Lower leg skin (tissue), 4 donors: ENCODE measurements around the gene SECISBP2. TPM values are rescaled to one million over a fixed set of nuclear protein-coding genes. Genes with fewer than 3 reads are reported as not detected.

Experiments
- DNase-seq, 2 donors: peaks; one replicate each; pipeline ENCODE4 v3.0.0-alpha.2; 2019; ENCODE audit warnings: low spot score in 2 of 2
- H3K4me3 ChIP-seq: fragments of 200-600 bp; sonication (generic); 2 replicates; pipeline ENCODE4 v1.5.1; 2017; ENCODE audit warnings: mild to moderate bottlenecking, low read depth; ENCODE audit not compliant: poor library complexity, severe bottlenecking
- CTCF ChIP-seq, 3 donors: fragments of 450-650 bp; IDR thresholded peaks; one replicate each; pipeline ENCODE4 v1.5.1; 2016; ENCODE audit warnings: antibody characterized with exemption in 3 of 3, mild to moderate bottlenecking in 3 of 3, moderate library complexity in 2 of 3
- POLR2A ChIP-seq, 2 donors: fragments of 450-650 bp; IDR thresholded peaks; one replicate each; pipeline ENCODE4 v1.6.1; 2016 to 2017; ENCODE audit warnings: antibody characterized with exemption in 2 of 2, mild to moderate bottlenecking in 1 of 2, moderate library complexity in 1 of 2
- WGBS, 2 donors: methylation state at CpG; one replicate each; pipeline ENCODE4 v1.1.5; 2018; 5-methylcytosine and 5-hydroxymethylcytosine counted together
- intact Hi-C: fragments of 100-400 bp; cut with DNase I; formaldehyde crosslinking; loops from one replicate; pipeline ENCODE4 v1.15.0; 2023; ENCODE audit warnings: low total_unique reads
- total RNA-seq, 4 donors: library from RNA; depleted of rRNA; stranded (reverse); fragments of >200 nt; gene quantifications; one replicate each; pipeline ENCODE4 v1.1.0, GENCODE V29; 2016

Gene SECISBP2
- total RNA-seq, 4 donors from 2014 or later, result 38.3 to 67.3 (median 41.9) TPM

GRCh38 chr9:89352874-89353649 is 34.8 kb downstream of the SECISBP2 start:
- WGBS, 2 donors, result 81 to 82% methylated on average over 7 to 8 of the region's 8 CpGs
- peak in 1 of 2 donors; percentile 29 for DNase-seq
- TF ChIP-seq POLR2A (IDR thresholded peaks at IDR 0.05) (no peak), CTCF (IDR thresholded peaks at IDR 0.05) (no peak)
- no peak overlapping the region for H3K4me3 ChIP-seq
- intact Hi-C loops, result loop anchor here (10.0 kb wide), 1 partner anchor 62 kb away; no protein-coding TSS in a partner anchor

GRCh38 chr9:89353989-89354388 is 35.7 kb downstream of the SECISBP2 start:
- TF ChIP-seq CTCF (IDR thresholded peaks at IDR 0.05) (no peak), POLR2A (IDR thresholded peaks at IDR 0.05) (no peak)
- peak in 1 of 2 donors; percentile 43 for DNase-seq
- 64 to 70% methylated on average over 3 of the region's 3 CpGs for WGBS, 2 donors
- intact Hi-C loops, result loop anchor here (10.0 kb wide), 1 partner anchor 61 kb away; no protein-coding TSS in a partner anchor
- H3K4me3 ChIP-seq, result no peak overlapping the region

- no peak overlapping the region for H3K4me3 ChIP-seq
- peak in 1 of 2 donors; percentile 69 for DNase-seq
- TF ChIP-seq CTCF (IDR thresholded peaks at IDR 0.05) (no peak), POLR2A (IDR thresholded peaks at IDR 0.05) (no peak)
- WGBS, 2 donors, result 94 to 97% methylated on average over 6 of the region's 6 CpGs
- intact Hi-C loops, result loop anchor here (10.0 kb wide), 1 partner anchor 60 kb away; no protein-coding TSS in a partner anchor
Measured at GRCh38 chr9:89354471-89354870, 36.2 kb downstream of the SECISBP2 start.

GRCh38 chr9:89356782-89357181 is 38.5 kb downstream of the SECISBP2 start:
- TF ChIP-seq POLR2A (IDR thresholded peaks at IDR 0.05) (no peak), CTCF (IDR thresholded peaks at IDR 0.05) (no peak)
- DNase-seq, result peak in 1 of 2 donors; percentile 58
- H3K4me3 ChIP-seq, result no peak overlapping the region
- intact Hi-C loops, result loop anchor here (10.0 kb wide), 1 partner anchor 58 kb away; no protein-coding TSS in a partner anchor
- 87 to 94% methylated on average over 2 of the region's 2 CpGs for WGBS, 2 donors

GRCh38 chr9:89357331-89358197 is 39.3 kb downstream of the SECISBP2 start:
- intact Hi-C loops, result loop anchor here (10.0 kb wide), 1 partner anchor 57 kb away; no protein-coding TSS in a partner anchor
- TF ChIP-seq POLR2A (IDR thresholded peaks at IDR 0.05) (no peak), CTCF (IDR thresholded peaks at IDR 0.05) (no peak)
- peak in 1 of 2 donors; percentile 65 for DNase-seq
- 94 to 95% methylated on average over 5 to 8 of the region's 8 CpGs for WGBS, 2 donors
- no peak overlapping the region for H3K4me3 ChIP-seq
